ENCODE measurements around the gene CRISP2.

- no peak for TF ChIP-seq CTCF (conservative IDR thresholded peaks at IDR 0.05; ENCODE audit: low read depth, low read length)
- TF ChIP-seq EZH2 (IDR thresholded peaks at IDR 0.05; ENCODE audit: borderline replicate concordance, low read depth, low read length, poor library complexity, severe bottlenecking), result no peak
Observed at GRCh38 chr6:49730251-49730650, 16.9 kb upstream of the CRISP2 start.
